OCI-LY7 (cell line): ENCODE measurements around the gene ADAM11. TPM values are rescaled to one million over a fixed set of nuclear protein-coding genes. Genes with fewer than 3 reads are reported as not detected.

ENCODE experiments used
- BruUV-seq: library from RNA; stranded (reverse); fragments of 400-500 nt; replicated peaks from 2 replicates; lab custom pipeline; 2021; lab: Mats Ljungman, UMichigan
- CTCF ChIA-PET: fragments of 300-600 bp; sonication (Branson Sonifier 250); formaldehyde crosslinking; loops from one replicate; lab custom pipeline; 2022; ENCODE audit warnings: antibody characterized with exemption; ENCODE audit not compliant: unreplicated experiment; lab: Charles Lee
- POLR2A ChIA-PET: fragments of 300-600 bp; sonication (Branson Sonifier 250); formaldehyde crosslinking; loops from one replicate; lab custom pipeline; 2022; ENCODE audit warnings: antibody characterized with exemption; lab: Charles Lee
- DNase-seq: peaks from one replicate; pipeline ENCODE4 v3.0.0-alpha.2; 2015; ENCODE audit warnings: low spot score
- H2AFZ ChIP-seq: fragments of 200-600 bp; sonication (generic), shearing (Covaris generic); 2 replicates; pipeline ENCODE4 v1.6.1; 2014; ENCODE audit warnings: mild to moderate bottlenecking, antibody characterized with exemption, low read length, moderate library complexity
- H3K27ac ChIP-seq: fragments of 200-600 bp; sonication (generic); 2 replicates; pipeline ENCODE4 v1.5.1; 2014; ENCODE audit warnings: mixed run types, low read depth, mild to moderate bottlenecking, moderate library complexity, low read length, inconsistent platforms; ENCODE audit not compliant: poor library complexity, severe bottlenecking
- H3K36me3 ChIP-seq: fragments of 200-600 bp; sonication (generic); 2 replicates; pipeline ENCODE4 v1.6.1; 2014; ENCODE audit warnings: mild to moderate bottlenecking, antibody characterized with exemption, low read length, moderate library complexity, mixed read lengths; ENCODE audit not compliant: insufficient read depth
- H3K4me1 ChIP-seq: fragments of 200-600 bp; sonication (generic); 2 replicates; pipeline ENCODE4 v1.5.1; 2014; ENCODE audit warnings: mild to moderate bottlenecking, low read length; ENCODE audit not compliant: insufficient read depth, poor library complexity, severe bottlenecking
- H3K4me2 ChIP-seq: fragments of 200-600 bp; sonication (generic); 2 replicates; pipeline ENCODE4 v1.6.1; 2014; ENCODE audit warnings: mild to moderate bottlenecking, low read length
- H3K4me3 ChIP-seq: fragments of 200-600 bp; sonication (generic); 2 replicates; pipeline ENCODE4 v1.5.1; 2014; ENCODE audit warnings: mild to moderate bottlenecking, low read depth, low read length; ENCODE audit not compliant: poor library complexity, severe bottlenecking
- H3K79me2 ChIP-seq: fragments of 200-600 bp; sonication (generic); 2 replicates; pipeline ENCODE4 v1.6.1; 2016; ENCODE audit warnings: low read depth, mild to moderate bottlenecking, low read length, moderate library complexity, mixed read lengths; ENCODE audit not compliant: insufficient read depth
- H3K9me2 ChIP-seq: fragments of 200-600 bp; sonication (generic); 2 replicates; pipeline ENCODE4 v1.6.1; 2016; ENCODE audit warnings: mild to moderate bottlenecking, low read length, mixed read lengths; ENCODE audit not compliant: insufficient read depth
- H3K9me3 ChIP-seq: fragments of 200-600 bp; sonication (generic); 2 replicates; pipeline ENCODE4 v1.6.1; 2014; ENCODE audit warnings: mild to moderate bottlenecking, mixed run types, low read length, mixed read lengths
- H4K20me1 ChIP-seq: fragments of 200-600 bp; sonication (generic); 2 replicates; pipeline ENCODE4 v1.6.1; 2014; ENCODE audit warnings: mild to moderate bottlenecking, antibody characterized with exemption, low read length, moderate library complexity, mixed read lengths; ENCODE audit not compliant: insufficient read depth
- CTCF ChIP-seq: fragments of 200-600 bp; sonication (generic); conservative IDR thresholded peaks from 2 replicates; pipeline ENCODE4 v1.5.1; 2014; ENCODE audit warnings: mild to moderate bottlenecking, antibody characterized with exemption, low read length, moderate library complexity, mixed read lengths
- EZH2phosphoT487 ChIP-seq: fragments of 200-600 bp; sonication (generic); IDR thresholded peaks from 2 replicates; pipeline ENCODE4 v1.6.1; 2018; ENCODE audit warnings: low read depth, borderline replicate concordance, mild to moderate bottlenecking, mixed run types, antibody characterized with exemption, low read length, moderate library complexity, mixed read lengths
- intact Hi-C: fragments of 100-400 bp; cut with micrococcal nuclease; formaldehyde crosslinking; loops from one replicate; pipeline ENCODE4 v1.10.0; 2022; ENCODE audit not compliant: unreplicated experiment
- total RNA-seq, 2 experiments: library from RNA; depleted of rRNA in 1 of 2; stranded (reverse); fragments of >200 nt in 1 of 2; shearing (Covaris generic) in 1 of 2; gene quantifications; 2 replicates each; pipeline ENCODE4 v1.2.3, GENCODE V29; 2014 to 2022

Gene ADAM11
- total RNA-seq, 2 experiments from 2014 or later, result 1.1 to 3.3 TPM

GRCh38 chr17:44793885-44794842, 35.4 kb downstream of the ADAM11 start:
- Histone ChIP-seq H3K4me3 (no peak overlapping the region), H3K4me2 (no peak overlapping the region), H3K27ac (no peak overlapping the region), H3K4me1 (no peaks in the 10 kb centered on the region), H2AFZ (no peak overlapping the region), H3K79me2 (no peaks in the 10 kb centered on the region), H3K36me3 (no peaks in the 10 kb centered on the region), H3K9me2 (no peaks in the 10 kb centered on the region), H3K9me3 (no peaks in the 10 kb centered on the region), H4K20me1 (no peaks in the 10 kb centered on the region)
- no peak for DNase-seq
- POLR2A ChIA-PET, result interaction anchor here (0.6 kb wide), 1 partner anchor 143 kb away, joined by 3 read pairs; no protein-coding TSS in a partner anchor
- no TSS peak for BruUV-seq
- intact Hi-C loops, result no loop called here
- CTCF ChIA-PET, result no interaction called here
- TF ChIP-seq EZH2phosphoT487, result no peak
- no peak for TF ChIP-seq CTCF

GRCh38 chr17:44794851-44795413, 36.1 kb downstream of the ADAM11 start:
- Histone ChIP-seq H4K20me1 (no peaks in the 10 kb centered on the region), H3K79me2 (no peaks in the 10 kb centered on the region), H2AFZ (no peak overlapping the region), H3K36me3 (peaks cover 5% of the 10 kb centered on the region; the same call in 1 of the 2 replicates), H3K4me3 (no peak overlapping the region), H3K4me1 (no peaks in the 10 kb centered on the region), H3K27ac (no peak overlapping the region), H3K9me3 (no peaks in the 10 kb centered on the region), H3K4me2 (no peak overlapping the region), H3K9me2 (no peaks in the 10 kb centered on the region)
- intact Hi-C loops, result no loop called here
- DNase-seq, result no peak
- no TSS peak for BruUV-seq
- ChIA-PET POLR2A (no interaction called here), CTCF (no interaction called here)
- TF ChIP-seq EZH2phosphoT487 (no peak), CTCF (no peak)
